ENCODE data around the gene SERPINF2.

GRCh38 chr17:1745513-1746020 is 2.9 kb downstream of the SERPINF2 start:
- TF ChIP-seq, protein P1, sequence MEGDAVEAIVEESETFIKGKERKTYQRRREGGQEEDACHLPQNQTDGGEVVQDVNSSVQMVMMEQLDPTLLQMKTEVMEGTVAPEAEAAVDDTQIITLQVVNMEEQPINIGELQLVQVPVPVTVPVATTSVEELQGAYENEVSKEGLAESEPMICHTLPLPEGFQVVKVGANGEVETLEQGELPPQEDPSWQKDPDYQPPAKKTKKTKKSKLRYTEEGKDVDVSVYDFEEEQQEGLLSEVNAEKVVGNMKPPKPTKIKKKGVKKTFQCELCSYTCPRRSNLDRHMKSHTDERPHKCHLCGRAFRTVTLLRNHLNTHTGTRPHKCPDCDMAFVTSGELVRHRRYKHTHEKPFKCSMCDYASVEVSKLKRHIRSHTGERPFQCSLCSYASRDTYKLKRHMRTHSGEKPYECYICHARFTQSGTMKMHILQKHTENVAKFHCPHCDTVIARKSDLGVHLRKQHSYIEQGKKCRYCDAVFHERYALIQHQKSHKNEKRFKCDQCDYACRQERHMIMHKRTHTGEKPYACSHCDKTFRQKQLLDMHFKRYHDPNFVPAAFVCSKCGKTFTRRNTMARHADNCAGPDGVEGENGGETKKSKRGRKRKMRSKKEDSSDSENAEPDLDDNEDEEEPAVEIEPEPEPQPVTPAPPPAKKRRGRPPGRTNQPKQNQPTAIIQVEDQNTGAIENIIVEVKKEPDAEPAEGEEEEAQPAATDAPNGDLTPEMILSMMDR (IDR thresholded peaks at IDR 0.05; ENCODE audit: borderline replicate concordance, extremely low read depth, low read length, poor library complexity, severe bottlenecking) = no peak
- no peak for TF ChIP-seq EZH2 (IDR thresholded peaks at IDR 0.05; ENCODE audit: borderline replicate concordance, low read depth, low read length, severe bottlenecking)

Measured in DND-41 (cell line).